Neural cell (in vitro differentiated cells): ENCODE results near the gene EIF1AD. TPM values are rescaled to one million over a fixed set of nuclear protein-coding genes. Genes with fewer than 3 reads are reported as not detected.

Experiments
- H2AFZ ChIP-seq: fragments of 200-600, 300-800 bp; sonication (generic), shearing (Covaris generic); 2 replicates; pipeline ENCODE4 v1.6.0; 2014; ENCODE audit warnings: low read depth, mild to moderate bottlenecking, antibody characterized with exemption, low read length, moderate library complexity
- H3F3A ChIP-seq: fragments of 200-600 bp; shearing (Covaris generic); 2 replicates; pipeline ENCODE4 v1.6.1; 2016; ENCODE audit warnings: mild to moderate bottlenecking, moderate library complexity, mixed read lengths, antibody characterized with exemption, low read length; ENCODE audit not compliant: insufficient read depth, poor library complexity, severe bottlenecking
- H3K27ac ChIP-seq: fragments of 200-600, 300-800 bp; sonication (generic), shearing (Covaris generic); 2 replicates; pipeline ENCODE4 v1.5.1; 2014; ENCODE audit warnings: mild to moderate bottlenecking, low read length, moderate library complexity
- H3K27me3 ChIP-seq: fragments of 300-800, 200-600 bp; sonication (generic), shearing (Covaris generic); 2 replicates; pipeline ENCODE4 v1.6.0; 2014; ENCODE audit warnings: mild to moderate bottlenecking, low read depth, low read length, moderate library complexity; ENCODE audit not compliant: insufficient read depth
- H3K36me3 ChIP-seq: fragments of 300-800, 200-600 bp; sonication (generic), shearing (Covaris generic); 2 replicates; pipeline ENCODE4 v1.5.1; 2014; ENCODE audit warnings: mild to moderate bottlenecking, antibody characterized with exemption, low read length, moderate library complexity; ENCODE audit not compliant: insufficient read depth
- H3K4me2 ChIP-seq: fragments of 300-800, 200-600 bp; sonication (generic), shearing (Covaris generic); 2 replicates; pipeline ENCODE4 v1.6.0; 2014; ENCODE audit warnings: mild to moderate bottlenecking, low read length
- H3K4me3 ChIP-seq: fragments of 300-800, 200-600 bp; sonication (generic), shearing (Covaris generic); 2 replicates; pipeline ENCODE4 v1.5.1; 2014; ENCODE audit warnings: mild to moderate bottlenecking, low read length, moderate library complexity
- H3K79me2 ChIP-seq: fragments of 200-600 bp; shearing (Covaris generic); replicated peaks from 2 replicates; pipeline ENCODE4 v1.6.0; 2014; ENCODE audit warnings: mild to moderate bottlenecking, low read length, moderate library complexity; ENCODE audit not compliant: insufficient read depth
- H3K9ac ChIP-seq: fragments of 300-800, 200-600 bp; sonication (generic), shearing (Covaris generic); 2 replicates; pipeline ENCODE4 v1.6.1; 2016; ENCODE audit warnings: mild to moderate bottlenecking, low read length, mixed read lengths
- H3K9me2 ChIP-seq: fragments of 200-600 bp; shearing (Covaris generic); 2 replicates; pipeline ENCODE4 v1.6.1; 2016; ENCODE audit warnings: mild to moderate bottlenecking, low read length, mixed read lengths; ENCODE audit not compliant: insufficient read depth
- H3K9me3 ChIP-seq: fragments of 200-600, 300-800 bp; sonication (generic), shearing (Covaris generic); 2 replicates; pipeline ENCODE4 v1.6.1; 2016; ENCODE audit warnings: mild to moderate bottlenecking, mixed run types, low read length, moderate library complexity, mixed read lengths
- H4K20me1 ChIP-seq: fragments of 200-600 bp; shearing (Covaris generic); 2 replicates; pipeline ENCODE4 v1.6.1; 2016; ENCODE audit warnings: mild to moderate bottlenecking, mixed run types; ENCODE audit not compliant: insufficient read depth
- CTCF ChIP-seq: fragments of 450-650 bp; IDR thresholded peaks from 2 replicates; pipeline ENCODE4 v1.5.1; 2014; ENCODE audit warnings: antibody characterized with exemption, mild to moderate bottlenecking, moderate library complexity; ENCODE audit not compliant: poor library complexity, severe bottlenecking
- EP300 ChIP-seq: fragments of 450-650 bp; conservative IDR thresholded peaks from 2 replicates; pipeline ENCODE4 v1.6.1; 2014; ENCODE audit warnings: antibody characterized with exemption, mild to moderate bottlenecking, moderate library complexity; ENCODE audit not compliant: poor library complexity, severe bottlenecking
- EZH2 ChIP-seq: fragments of 200-600, 300-800 bp; shearing (Covaris generic), sonication (generic); IDR thresholded peaks from 2 replicates; pipeline ENCODE4 v1.6.1; 2014; ENCODE audit warnings: antibody characterized with exemption, low read length, borderline replicate concordance, mild to moderate bottlenecking; ENCODE audit not compliant: insufficient read depth, poor library complexity, severe bottlenecking
- MXI1 ChIP-seq: fragments of 450-650 bp; conservative IDR thresholded peaks from 2 replicates; pipeline ENCODE4 v1.6.1; 2014; ENCODE audit warnings: antibody characterized with exemption, mild to moderate bottlenecking; ENCODE audit not compliant: poor library complexity, severe bottlenecking
- POLR2AphosphoS5 ChIP-seq: IDR thresholded peaks from 2 replicates; pipeline ENCODE4 v1.6.1; 2012
- RAD21 ChIP-seq: fragments of 450-650 bp; conservative IDR thresholded peaks from 2 replicates; pipeline ENCODE4 v1.6.1; 2014; ENCODE audit warnings: antibody characterized with exemption, mild to moderate bottlenecking, moderate library complexity
- REST ChIP-seq: IDR thresholded peaks from 2 replicates; pipeline ENCODE4 v1.6.1; 2012; ENCODE audit warnings: borderline replicate concordance
- SMC3 ChIP-seq: fragments of 450-650 bp; conservative IDR thresholded peaks from 2 replicates; pipeline ENCODE4 v1.6.1; 2014; ENCODE audit warnings: antibody characterized with exemption, mild to moderate bottlenecking, moderate library complexity; ENCODE audit not compliant: poor library complexity
- TAF1 ChIP-seq: IDR thresholded peaks from 2 replicates; pipeline ENCODE4 v1.6.1; 2012; ENCODE audit warnings: low read depth
- polyA plus RNA-seq: library from polyadenylated mRNA; depleted of rRNA; stranded (reverse); fragments of >200 nt; gene quantifications from 2 replicates; pipeline ENCODE4 v1.2.3, GENCODE V29; 2014

The EIF1AD gene
- polyA plus RNA-seq, 1 donor from 2014 or later = 34.9 TPM

GRCh38 chr11:66012946-66013761 is 11.2 kb upstream of the EIF1AD start:
- Histone ChIP-seq H3K27me3 (peaks cover 15% of the 10 kb centered on the region), H3K4me3 (no peak overlapping the region), H3F3A (no peaks in the 10 kb centered on the region), H3K27ac (no peak overlapping the region), H3K9ac (no peak overlapping the region), H3K9me2 (no peaks in the 10 kb centered on the region), H3K9me3 (no peaks in the 10 kb centered on the region), H4K20me1 (no peaks in the 10 kb centered on the region), H3K36me3 (no peaks in the 10 kb centered on the region), H3K79me2 (no peaks in the 10 kb centered on the region), H3K4me2 (no peak overlapping the region), H2AFZ (no peak overlapping the region)
- TF ChIP-seq EZH2 = no peak
- TF ChIP-seq REST = no peak
- TF ChIP-seq CTCF = no peak
- TF ChIP-seq TAF1 = no peak
- TF ChIP-seq SMC3 = no peak
- no peak for TF ChIP-seq MXI1
- no peak for TF ChIP-seq EP300
- no peak for TF ChIP-seq POLR2AphosphoS5
- TF ChIP-seq RAD21 = no peak

- Histone ChIP-seq H3K27ac (no peak overlapping the region), H3K4me2 (no peak overlapping the region), H3K9me2 (no peaks in the 10 kb centered on the region), H3F3A (no peaks in the 10 kb centered on the region), H3K9me3 (no peaks in the 10 kb centered on the region), H3K9ac (no peak overlapping the region), H3K27me3 (peaks cover 15% of the 10 kb centered on the region), H4K20me1 (no peaks in the 10 kb centered on the region), H2AFZ (no peak overlapping the region), H3K4me3 (no peak overlapping the region), H3K79me2 (no peaks in the 10 kb centered on the region), H3K36me3 (no peaks in the 10 kb centered on the region)
- TF ChIP-seq CTCF (no peak), EZH2 (no peak), POLR2AphosphoS5 (no peak), MXI1 (no peak), TAF1 (no peak), EP300 (no peak), REST (no peak), SMC3 (no peak), RAD21 (no peak)
Measured at GRCh38 chr11:66012371-66012945, 10.5 kb upstream of the EIF1AD start.
